ENCODE measurements around the gene SLC6A9. TPM values are rescaled to one million over a fixed set of nuclear protein-coding genes. Genes with fewer than 3 reads are reported as not detected.

The SLC6A9 gene
- polyA plus RNA-seq, 2 of the 4 experiments (the other 2 are of a cell fraction), result 9.0 to 17.7 TPM

DNA sequence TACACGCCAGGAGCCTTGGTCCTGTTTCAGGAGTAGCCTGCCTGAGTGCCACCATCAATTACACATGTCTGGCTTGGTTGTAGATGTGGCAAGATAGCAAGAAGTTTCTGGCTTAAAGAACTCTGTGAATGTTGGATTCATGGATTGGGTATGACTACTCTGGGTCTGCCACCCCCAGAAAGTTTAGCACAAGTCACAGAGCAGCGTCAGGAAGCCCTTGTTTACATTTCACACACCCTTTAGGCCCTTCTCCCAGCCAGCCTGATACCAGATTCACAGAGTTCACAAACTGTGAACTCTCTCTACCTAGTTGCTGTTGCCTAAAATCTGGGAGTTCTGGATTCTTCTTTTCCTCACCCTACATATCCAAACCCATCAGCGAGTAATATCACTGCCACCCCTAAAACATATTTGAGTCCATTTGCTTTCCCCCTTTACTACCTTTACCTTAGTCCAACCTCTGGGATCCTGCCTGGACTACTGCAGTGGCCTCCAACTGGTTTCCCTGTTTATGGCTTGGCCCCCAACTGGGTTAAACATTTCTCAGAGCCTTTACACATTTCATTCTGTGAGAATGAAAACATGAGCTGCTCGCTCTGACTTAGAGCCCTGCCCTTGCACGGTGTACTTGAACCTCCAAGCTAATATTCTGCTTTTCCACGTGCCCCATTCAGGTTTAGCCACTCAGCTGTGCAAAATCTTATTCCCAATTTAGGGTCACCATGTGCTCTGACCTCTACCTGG lies 43.9 kb downstream of the SLC6A9 start:
- POLR2A ChIA-PET, result interaction anchor here (0.6 kb wide), 2 partner anchors 327 to 665 kb away, joined by 3 to 4 read pairs; no protein-coding TSS in a partner anchor
- FAIRE-seq, result no peak

DNA sequence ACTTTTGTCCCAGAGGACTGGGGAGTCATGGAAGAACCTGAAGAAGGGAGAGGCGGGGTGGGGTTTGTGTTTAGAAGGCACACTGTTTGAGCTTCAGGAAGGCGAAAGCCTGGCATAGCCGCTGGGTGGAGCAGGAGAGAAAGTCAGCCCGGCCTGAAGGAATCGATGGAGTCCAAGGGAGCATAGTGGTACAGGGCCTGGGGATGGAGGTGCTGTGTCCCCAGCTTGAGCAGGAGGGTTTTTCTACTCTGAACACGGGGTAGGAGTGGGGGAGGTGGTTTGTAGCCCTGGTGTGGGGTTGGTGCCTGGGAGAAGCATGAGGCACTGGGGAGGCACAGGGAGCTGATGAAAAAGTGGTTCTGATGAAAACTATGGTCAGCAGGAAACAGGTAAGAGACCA lies 44.5 kb downstream of the SLC6A9 start:
- Histone ChIP-seq H3K4me3 (no peak overlapping the region), H3K4me1 (peaks cover 32% of the 10 kb centered on the region), H3K4me2 (no peak overlapping the region), H3K9me3 (no peaks in the 10 kb centered on the region), H3K27ac (no peak overlapping the region)
- POLR2A ChIA-PET, result no interaction called here
- DNase-seq (ENCODE audit: low read depth in 1 of 2, low spot score in 1 of 2), result no peak
- WGBS (ENCODE audit: missing lambda C conversion rate), result 67% methylated on average over 6 of the region's 6 CpGs
- TF ChIP-seq RFX5 (IDR thresholded peaks at IDR 0.05) (no peak), CBX8 (IDR thresholded peaks at IDR 0.05) (no peak), JUN (IDR thresholded peaks at IDR 0.05) (no peak), PHF8 (IDR thresholded peaks at IDR 0.05; ENCODE audit: borderline replicate concordance, low read depth) (no peak), CHD4 (IDR thresholded peaks at IDR 0.05; ENCODE audit: borderline replicate concordance) (no peak), HDAC2 (IDR thresholded peaks at IDR 0.05) (no peak), RNF2 (IDR thresholded peaks at IDR 0.05; ENCODE audit: borderline replicate concordance, low read depth) (no peak), FOSL2 (IDR thresholded peaks at IDR 0.05) (no peak), FOSL2 (CRISPR knock-in tag; IDR thresholded peaks at IDR 0.05) (no peak), RAD21 (conservative IDR thresholded peaks at IDR 0.05 in 1 of 2, IDR thresholded peaks at IDR 0.05 in 1 of 2) (no peak), FOSB (CRISPR knock-in tag; IDR thresholded peaks at IDR 0.05) (no peak), HMGXB4 (CRISPR knock-in tag; IDR thresholded peaks at IDR 0.05; ENCODE audit: borderline replicate concordance) (no peak), HOXB5 (CRISPR knock-in tag; IDR thresholded peaks at IDR 0.05) (no peak), HOXA7 (CRISPR knock-in tag; IDR thresholded peaks at IDR 0.05) (no peak), KDM5A (IDR thresholded peaks at IDR 0.05) (no peak), HOXB13 (CRISPR knock-in tag; IDR thresholded peaks at IDR 0.05; ENCODE audit: low read depth) (no peak), GATA3 (IDR thresholded peaks at IDR 0.05; ENCODE audit: borderline replicate concordance) (no peak), CBX2 (IDR thresholded peaks at IDR 0.05; ENCODE audit: borderline replicate concordance, low read depth) (no peak), ZFP36 (IDR thresholded peaks at IDR 0.05; ENCODE audit: borderline replicate concordance, partially characterized antibody) (no peak)
- CTCF ChIA-PET, result interaction anchor here (0.7 to 3.1 kb wide), 6 partner anchors 19 to 625 kb away, joined by 3 to 18 read pairs (median 6); no protein-coding TSS in a partner anchor
- 0 out of 6 replicates have a peak, but pooled peaks of 1 of the 2 experiments have one; percentile 5 for ATAC-seq
- no peak for FAIRE-seq

More for the DNA sequence above, 43.9 kb downstream of the SLC6A9 start:
- 81% methylated on average over 6 of the region's 6 CpGs for WGBS (ENCODE audit: missing lambda C conversion rate)
- H3K4me2 ChIP-seq, result no peak overlapping the region
- DNase-seq (ENCODE audit: low read depth in 1 of 2, low spot score in 1 of 2) (no peak), ATAC-seq (no peak)
- no peaks in the 10 kb centered on the region for H3K9me3 ChIP-seq
- H3K4me1 ChIP-seq, result peaks cover 35% of the 10 kb centered on the region
- no peak overlapping the region for H3K27ac ChIP-seq
- no peak overlapping the region for H3K4me3 ChIP-seq
- TF ChIP-seq HOXA7 (CRISPR knock-in tag; IDR thresholded peaks at IDR 0.05), result no peak
- no peak for TF ChIP-seq JUN (IDR thresholded peaks at IDR 0.05)
- no peak for TF ChIP-seq CBX2 (IDR thresholded peaks at IDR 0.05; ENCODE audit: borderline replicate concordance, low read depth)
- no peak for TF ChIP-seq CHD4 (IDR thresholded peaks at IDR 0.05; ENCODE audit: borderline replicate concordance)
- no peak for TF ChIP-seq USF2 (IDR thresholded peaks at IDR 0.05)
- no peak for TF ChIP-seq SMC3 (IDR thresholded peaks at IDR 0.05)
- TF ChIP-seq CHD2 (IDR thresholded peaks at IDR 0.05; ENCODE audit: low read length, partially characterized antibody), result no peak
- no peak for TF ChIP-seq ZFP36 (IDR thresholded peaks at IDR 0.05; ENCODE audit: borderline replicate concordance, partially characterized antibody)
- no peak for TF ChIP-seq CBX8 (IDR thresholded peaks at IDR 0.05)
- TF ChIP-seq, protein P1, sequence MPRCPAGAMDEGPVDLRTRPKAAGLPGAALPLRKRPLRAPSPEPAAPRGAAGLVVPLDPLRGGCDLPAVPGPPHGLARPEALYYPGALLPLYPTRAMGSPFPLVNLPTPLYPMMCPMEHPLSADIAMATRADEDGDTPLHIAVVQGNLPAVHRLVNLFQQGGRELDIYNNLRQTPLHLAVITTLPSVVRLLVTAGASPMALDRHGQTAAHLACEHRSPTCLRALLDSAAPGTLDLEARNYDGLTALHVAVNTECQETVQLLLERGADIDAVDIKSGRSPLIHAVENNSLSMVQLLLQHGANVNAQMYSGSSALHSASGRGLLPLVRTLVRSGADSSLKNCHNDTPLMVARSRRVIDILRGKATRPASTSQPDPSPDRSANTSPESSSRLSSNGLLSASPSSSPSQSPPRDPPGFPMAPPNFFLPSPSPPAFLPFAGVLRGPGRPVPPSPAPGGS (IDR thresholded peaks at IDR 0.05), result no peak
- CTCF ChIA-PET, result interaction anchor here (0.7 to 3.1 kb wide), 7 partner anchors 18 to 624 kb away, joined by 3 to 18 read pairs (median 8); no protein-coding TSS in a partner anchor
